ENCODE results near the gene ARHGAP42. TPM values are rescaled to one million over a fixed set of nuclear protein-coding genes. Genes with fewer than 3 reads are reported as not detected.

Gene ARHGAP42
- polyA plus RNA-seq, 1 donor (not counting 4 experiments of a cell fraction or from before 2014, with no cell fraction given): 5.5 TPM

GRCh38 chr11:100689141-100689540, 2.1 kb downstream of the ARHGAP42 start:
- H3K9me3 ChIP-seq (ENCODE audit: control insufficient read depth, low read depth, low read length): no peaks in the 10 kb centered on the region
- no peaks in the 10 kb centered on the region for H3K36me3 ChIP-seq (ENCODE audit: control insufficient read depth in 2 of 2, extremely low read depth in 1 of 2, insufficient read depth in 2 of 2, low read length in 2 of 2)
- no peak for TF ChIP-seq EZH2 (IDR thresholded peaks at IDR 0.05; ENCODE audit: low read length)
- TF ChIP-seq, protein P1, sequence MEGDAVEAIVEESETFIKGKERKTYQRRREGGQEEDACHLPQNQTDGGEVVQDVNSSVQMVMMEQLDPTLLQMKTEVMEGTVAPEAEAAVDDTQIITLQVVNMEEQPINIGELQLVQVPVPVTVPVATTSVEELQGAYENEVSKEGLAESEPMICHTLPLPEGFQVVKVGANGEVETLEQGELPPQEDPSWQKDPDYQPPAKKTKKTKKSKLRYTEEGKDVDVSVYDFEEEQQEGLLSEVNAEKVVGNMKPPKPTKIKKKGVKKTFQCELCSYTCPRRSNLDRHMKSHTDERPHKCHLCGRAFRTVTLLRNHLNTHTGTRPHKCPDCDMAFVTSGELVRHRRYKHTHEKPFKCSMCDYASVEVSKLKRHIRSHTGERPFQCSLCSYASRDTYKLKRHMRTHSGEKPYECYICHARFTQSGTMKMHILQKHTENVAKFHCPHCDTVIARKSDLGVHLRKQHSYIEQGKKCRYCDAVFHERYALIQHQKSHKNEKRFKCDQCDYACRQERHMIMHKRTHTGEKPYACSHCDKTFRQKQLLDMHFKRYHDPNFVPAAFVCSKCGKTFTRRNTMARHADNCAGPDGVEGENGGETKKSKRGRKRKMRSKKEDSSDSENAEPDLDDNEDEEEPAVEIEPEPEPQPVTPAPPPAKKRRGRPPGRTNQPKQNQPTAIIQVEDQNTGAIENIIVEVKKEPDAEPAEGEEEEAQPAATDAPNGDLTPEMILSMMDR (optimal IDR thresholded peaks at IDR 0.05 in 1 of 3, IDR thresholded peaks at IDR 0.05 in 1 of 3, conservative IDR thresholded peaks at IDR 0.05 in 1 of 3; ENCODE audit: extremely low read depth in 1 of 3, insufficient read depth in 2 of 3, low read length in 3 of 3): no peak
- H3K79me2 ChIP-seq (ENCODE audit: control insufficient read depth, insufficient read depth, low read length): peaks cover 2% of the 10 kb centered on the region
- no peak overlapping the region for H3K4me2 ChIP-seq (ENCODE audit: control insufficient read depth, extremely low read depth, insufficient read depth, low read depth, low read length)
- peaks cover 38% of the 10 kb centered on the region for H3K4me1 ChIP-seq (ENCODE audit: control insufficient read depth, extremely low read depth, insufficient read depth, low read length)
- no peaks in the 10 kb centered on the region for H4K20me1 ChIP-seq (ENCODE audit: control insufficient read depth, extremely low read depth, insufficient read depth, low read length)
- H3K27ac ChIP-seq (ENCODE audit: control insufficient read depth, insufficient read depth, low read length): no peak overlapping the region
- no peak for FAIRE-seq
- H3K9me1 ChIP-seq (ENCODE audit: control insufficient read depth, extremely low read depth, insufficient read depth, low read length): no peaks in the 10 kb centered on the region
- no peak overlapping the region for H3K9ac ChIP-seq (ENCODE audit: control insufficient read depth, extremely low read depth, insufficient read depth, low read length)
- DNase-seq (ENCODE audit: low read depth, low spot score): no peak
- no peaks in the 10 kb centered on the region for H3K27me3 ChIP-seq (ENCODE audit: control insufficient read depth, extremely low read depth, insufficient read depth, low read length)
- dilution Hi-C loops (cut with MboI; ENCODE audit: extremely low pct_ligation_motif_present, low sequenced_read_pairs): no loop called here
- H2AFZ ChIP-seq (ENCODE audit: control insufficient read depth, low read length): no peak overlapping the region
- H3K4me3 ChIP-seq (ENCODE audit: control insufficient read depth in 2 of 3, extremely low read depth in 1 of 3, insufficient read depth in 2 of 3, low read depth in 1 of 3, low read length in 3 of 3): no peak overlapping the region

DNA sequence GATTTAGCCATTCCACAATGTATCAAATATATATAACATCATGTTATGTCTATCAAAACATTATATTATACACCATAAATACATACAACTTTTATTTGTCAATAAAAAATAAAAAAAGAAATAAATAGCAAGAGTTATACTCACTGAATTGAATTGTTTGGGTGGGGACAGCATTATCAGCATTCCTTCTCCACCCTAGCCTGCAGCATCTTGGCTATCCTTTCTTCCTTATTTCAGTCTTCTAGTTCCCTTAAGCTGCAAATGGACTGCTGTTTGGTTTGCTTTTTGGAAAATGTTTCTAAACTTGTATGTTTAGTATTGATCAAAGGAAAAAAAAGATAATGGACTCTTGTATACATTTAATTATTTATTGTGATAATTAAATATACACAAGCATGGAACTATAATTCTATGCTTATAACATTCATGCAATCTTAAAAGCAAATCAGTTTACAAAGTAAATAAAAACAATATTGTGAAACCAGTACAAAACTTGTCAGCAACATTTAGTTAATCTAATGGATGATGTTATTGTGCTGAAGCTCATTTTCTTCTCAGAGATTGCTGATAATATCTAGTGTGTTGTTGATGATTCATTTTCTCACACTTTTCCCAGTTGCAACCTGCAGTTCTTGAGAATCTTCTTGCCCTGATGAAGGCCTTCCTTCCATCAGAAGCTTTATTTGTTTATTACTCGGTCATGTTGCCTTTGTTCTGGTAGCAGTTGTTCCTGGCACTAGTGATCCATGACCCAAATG, 5.0 kb downstream of the ARHGAP42 start:
- TF ChIP-seq EZH2 (IDR thresholded peaks at IDR 0.05; ENCODE audit: low read length): no peak
- TF ChIP-seq, protein P1 (optimal IDR thresholded peaks at IDR 0.05 in 1 of 3, IDR thresholded peaks at IDR 0.05 in 1 of 3, conservative IDR thresholded peaks at IDR 0.05 in 1 of 3; ENCODE audit: extremely low read depth in 1 of 3, insufficient read depth in 2 of 3, low read length in 3 of 3): no peak
- Histone ChIP-seq H3K9me3 (ENCODE audit: control insufficient read depth, low read depth, low read length) (no peaks in the 10 kb centered on the region), H3K9me1 (ENCODE audit: control insufficient read depth, extremely low read depth, insufficient read depth, low read length) (no peaks in the 10 kb centered on the region), H2AFZ (ENCODE audit: control insufficient read depth, low read length) (no peak overlapping the region), H3K9ac (ENCODE audit: control insufficient read depth, extremely low read depth, insufficient read depth, low read length) (no peak overlapping the region), H3K4me1 (ENCODE audit: control insufficient read depth, extremely low read depth, insufficient read depth, low read length) (peaks cover 20% of the 10 kb centered on the region), H3K27me3 (ENCODE audit: control insufficient read depth, extremely low read depth, insufficient read depth, low read length) (no peaks in the 10 kb centered on the region), H3K4me2 (ENCODE audit: control insufficient read depth, extremely low read depth, insufficient read depth, low read depth, low read length) (peak overlapping the region; percentile 31), H3K4me3 (ENCODE audit: control insufficient read depth in 2 of 3, extremely low read depth in 1 of 3, insufficient read depth in 2 of 3, low read depth in 1 of 3, low read length in 3 of 3) (no peak overlapping the region), H3K27ac (ENCODE audit: control insufficient read depth, insufficient read depth, low read length) (no peak overlapping the region), H3K79me2 (ENCODE audit: control insufficient read depth, insufficient read depth, low read length) (peaks cover 2% of the 10 kb centered on the region), H4K20me1 (ENCODE audit: control insufficient read depth, extremely low read depth, insufficient read depth, low read length) (no peaks in the 10 kb centered on the region), H3K36me3 (ENCODE audit: control insufficient read depth in 2 of 2, extremely low read depth in 1 of 2, insufficient read depth in 2 of 2, low read length in 2 of 2) (no peaks in the 10 kb centered on the region)
- FAIRE-seq: peak; percentile 44
- no peak for DNase-seq (ENCODE audit: low read depth, low spot score)
- dilution Hi-C loops (cut with MboI; ENCODE audit: extremely low pct_ligation_motif_present, low sequenced_read_pairs): no loop called here
